ENCODE measurements around the gene BCL2L2.

Gene BCL2L2

GRCh38 chr14:23299211-23299957 is 7.2 kb upstream of the BCL2L2 start:
- in situ Hi-C loops (cut with HindIII; ENCODE audit: low sequenced_read_pairs) = no loop called here

DNA sequence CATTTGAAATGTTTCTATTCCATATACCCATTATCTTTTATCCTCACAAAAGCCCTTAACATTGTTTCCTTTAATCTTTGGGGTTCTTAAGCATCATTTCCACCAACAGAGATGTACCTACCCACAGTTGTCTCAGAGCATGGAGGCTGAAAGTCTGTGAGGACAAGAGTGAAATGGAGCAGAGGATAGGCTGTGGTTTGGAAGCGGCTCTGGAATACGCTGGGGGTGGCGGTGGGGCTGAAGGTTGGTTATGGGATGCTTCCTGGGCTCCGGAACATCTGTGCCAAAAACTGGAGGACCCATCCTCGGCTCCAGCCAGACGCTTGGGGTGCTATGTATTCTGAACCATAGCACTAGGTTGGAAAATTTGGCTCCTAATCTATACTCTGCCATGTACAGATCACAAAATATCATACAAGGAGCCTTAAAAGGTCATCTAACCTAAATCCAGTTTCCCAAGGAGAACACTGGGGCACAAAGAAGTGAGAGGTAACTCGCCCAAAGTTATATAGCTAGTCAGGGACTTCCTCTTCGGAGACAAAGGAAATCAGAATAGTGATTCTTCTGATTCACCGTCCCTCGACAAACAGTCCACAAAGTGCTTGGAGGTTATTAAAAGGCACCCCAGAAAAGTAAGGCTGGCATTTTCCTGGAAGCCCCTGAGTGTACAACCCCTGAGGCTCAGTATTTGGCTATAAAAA is 6.5 kb upstream of the BCL2L2 start:
- in situ Hi-C loops (cut with HindIII; ENCODE audit: low sequenced_read_pairs) = no loop called here

- in situ Hi-C loops (cut with HindIII; ENCODE audit: low sequenced_read_pairs) = no loop called here
Measured at GRCh38 chr14:23300687-23301223, 5.9 kb upstream of the BCL2L2 start.

DNA sequence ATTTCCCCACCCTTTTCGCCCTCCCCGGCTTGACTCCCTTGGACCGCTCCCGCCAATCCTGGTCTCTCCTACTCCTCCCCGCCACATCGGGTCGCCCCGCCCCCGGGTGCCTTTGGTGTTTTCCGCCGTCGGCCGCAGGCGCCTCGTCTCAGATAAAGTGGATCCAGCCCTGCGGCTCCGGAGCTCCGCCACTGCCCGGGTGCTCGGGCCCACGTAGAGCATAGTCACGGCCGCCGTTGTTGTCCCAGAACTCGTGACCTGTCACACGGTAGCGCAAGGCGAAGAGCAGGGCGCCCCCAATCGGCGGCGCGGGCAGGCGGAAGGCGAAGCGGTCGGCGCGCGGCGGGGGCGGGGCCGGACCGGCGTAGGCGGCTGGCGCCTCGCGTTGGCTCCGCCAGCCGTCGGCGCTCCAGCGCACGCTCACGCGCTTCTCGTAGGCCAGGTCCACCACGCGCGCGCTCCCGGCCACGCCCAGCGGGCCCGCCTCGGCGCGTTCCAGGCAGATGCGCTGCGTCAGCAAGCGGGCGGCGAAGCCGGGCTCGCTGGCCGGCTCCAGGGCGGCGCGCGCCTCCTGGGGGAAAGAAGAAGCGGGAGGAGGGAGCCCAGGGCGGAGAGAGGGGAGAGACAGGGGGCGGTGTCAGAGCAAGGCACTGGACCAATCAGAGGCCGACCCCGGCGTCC is 5.2 kb upstream of the BCL2L2 start:
- in situ Hi-C loops (cut with HindIII; ENCODE audit: low sequenced_read_pairs) = no loop called here

DNA sequence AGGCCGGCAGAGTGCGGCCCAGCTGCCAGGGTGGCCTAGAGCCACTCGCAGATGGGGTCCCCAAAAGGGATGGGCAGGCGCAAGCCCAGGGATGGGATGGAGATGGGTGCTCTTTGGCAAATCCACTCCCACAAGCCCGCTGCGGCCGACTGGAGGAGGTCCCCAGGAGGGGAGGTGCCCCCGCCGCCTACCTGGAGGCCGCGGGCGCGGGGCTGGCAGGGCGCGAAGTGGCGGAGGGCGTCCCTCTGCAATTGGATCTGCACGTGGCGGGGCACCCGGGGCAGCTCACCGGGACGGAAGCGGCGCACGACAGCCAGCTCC is 4.7 kb upstream of the BCL2L2 start:
- in situ Hi-C loops (cut with HindIII; ENCODE audit: low sequenced_read_pairs) = no loop called here

DNA sequence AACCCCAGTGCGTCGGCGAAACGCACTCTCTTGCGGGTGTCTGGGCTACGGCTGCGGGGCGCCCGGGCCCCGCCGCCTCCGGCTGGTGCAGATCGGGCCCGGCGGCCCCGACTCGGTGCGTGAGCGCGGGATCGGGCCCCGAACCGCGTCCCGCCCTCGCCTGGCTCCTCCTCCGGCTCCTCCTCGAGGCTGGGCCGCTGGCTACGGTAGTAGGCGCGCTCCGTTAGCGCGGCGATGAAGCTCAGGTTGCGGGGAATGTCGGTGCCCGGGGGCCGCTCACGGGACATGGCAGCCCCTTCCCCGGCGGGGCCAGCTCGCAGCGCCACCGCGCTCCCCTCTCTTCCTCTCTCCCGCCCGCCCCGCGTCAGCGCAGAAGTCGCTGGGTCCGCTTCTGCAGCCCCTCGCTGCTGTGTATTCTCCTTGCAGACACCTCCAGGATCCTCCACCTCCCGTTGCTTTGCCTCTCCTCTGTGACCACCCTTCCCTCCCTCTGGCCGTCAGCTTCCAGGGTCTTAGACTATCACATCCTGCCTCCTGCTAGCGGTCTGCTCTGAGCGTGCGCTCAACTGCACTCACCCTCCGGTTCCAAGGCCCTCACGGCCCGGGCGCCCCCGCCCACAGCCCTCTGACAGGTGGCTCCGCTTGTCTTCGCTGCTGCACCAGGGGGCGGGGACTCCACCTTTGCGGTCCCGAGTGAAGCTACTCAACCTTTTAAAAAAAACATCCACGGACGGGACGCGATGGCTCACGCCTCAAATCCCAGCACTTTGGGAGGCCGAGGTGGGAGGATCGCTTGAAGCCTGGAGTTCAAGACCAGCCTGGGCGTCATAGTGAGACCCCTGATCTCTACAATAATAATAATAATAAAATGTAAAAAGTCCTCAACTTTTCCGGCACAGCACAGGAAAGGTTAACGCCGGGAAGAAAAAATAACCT is 4.1 kb upstream of the BCL2L2 start, which contains the start of gene PPP1R3E:
Gene PPP1R3E, minus strand, starts transcription at position 570 of the 936 bp plus-strand sequence. Its CDS starts 283 bp downstream, at position 287.
- in situ Hi-C loops (cut with HindIII; ENCODE audit: low sequenced_read_pairs) = no loop called here

DNA sequence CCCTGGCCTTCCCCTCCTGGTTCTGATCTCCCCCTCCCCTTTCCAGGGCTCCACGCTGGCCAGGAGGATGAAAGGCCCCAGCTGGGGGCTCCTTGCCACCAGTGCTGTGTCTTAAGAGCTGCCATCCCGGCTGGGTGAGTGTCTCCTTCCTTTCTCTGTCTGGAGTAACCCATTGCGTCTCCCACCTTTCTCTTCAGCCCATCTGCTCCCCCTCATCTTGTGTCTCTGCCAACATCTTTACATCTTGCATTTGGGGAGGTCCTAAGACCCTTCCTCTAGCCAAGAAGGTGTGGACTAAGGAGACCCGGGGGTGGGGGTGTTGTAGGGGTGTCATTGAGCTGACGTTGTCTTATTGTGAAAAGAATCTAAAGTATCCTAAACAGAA is 505 bp downstream of the BCL2L2 start:
- in situ Hi-C loops (cut with HindIII; ENCODE audit: low sequenced_read_pairs) = no loop called here

GRCh38 chr14:23307687-23308644 is 1.3 kb downstream of the BCL2L2 start:
- in situ Hi-C loops (cut with HindIII; ENCODE audit: low sequenced_read_pairs) = no loop called here

DNA sequence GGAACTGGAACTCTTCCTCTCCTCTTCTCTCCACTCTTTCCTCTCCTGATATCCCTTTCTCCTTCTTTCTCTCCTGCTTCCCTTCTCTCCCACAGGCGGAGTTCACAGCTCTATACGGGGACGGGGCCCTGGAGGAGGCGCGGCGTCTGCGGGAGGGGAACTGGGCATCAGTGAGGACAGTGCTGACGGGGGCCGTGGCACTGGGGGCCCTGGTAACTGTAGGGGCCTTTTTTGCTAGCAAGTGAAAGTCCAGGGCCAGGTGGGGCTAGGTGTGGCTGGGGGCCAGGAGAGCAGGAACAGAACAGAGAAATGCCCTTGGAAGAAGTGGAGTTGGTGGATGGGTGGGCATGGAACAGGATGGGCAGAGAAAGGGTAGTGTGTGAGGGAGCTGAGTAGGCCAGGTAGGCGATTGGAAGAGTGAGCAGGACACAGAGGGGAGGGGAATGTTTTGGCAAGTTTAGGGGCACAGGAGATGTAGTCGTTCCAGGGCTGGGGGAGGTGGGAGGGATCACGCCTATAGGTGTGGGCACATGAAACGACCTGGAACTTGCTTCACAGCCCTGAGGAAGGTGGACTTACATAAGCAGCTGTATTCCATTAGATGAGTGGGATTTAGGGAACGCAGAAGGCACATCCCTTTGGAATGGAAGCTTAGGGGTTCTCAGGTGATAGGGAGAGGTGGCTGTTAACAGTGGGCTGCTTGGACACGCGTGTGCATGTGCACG is 2.2 kb downstream of the BCL2L2 start:
- in situ Hi-C loops (cut with HindIII; ENCODE audit: low sequenced_read_pairs) = no loop called here

GRCh38 chr14:23310546-23310945 is 3.9 kb downstream of the BCL2L2 start:
- in situ Hi-C loops (cut with HindIII; ENCODE audit: low sequenced_read_pairs) = no loop called here

- in situ Hi-C loops (cut with HindIII; ENCODE audit: low sequenced_read_pairs) = no loop called here
Measured at GRCh38 chr14:23316300-23316699, 9.7 kb downstream of the BCL2L2 start.

- in situ Hi-C loops (cut with HindIII; ENCODE audit: low sequenced_read_pairs) = no loop called here
Measured at GRCh38 chr14:23319746-23320583, 13.3 kb downstream of the BCL2L2 start.

DNA sequence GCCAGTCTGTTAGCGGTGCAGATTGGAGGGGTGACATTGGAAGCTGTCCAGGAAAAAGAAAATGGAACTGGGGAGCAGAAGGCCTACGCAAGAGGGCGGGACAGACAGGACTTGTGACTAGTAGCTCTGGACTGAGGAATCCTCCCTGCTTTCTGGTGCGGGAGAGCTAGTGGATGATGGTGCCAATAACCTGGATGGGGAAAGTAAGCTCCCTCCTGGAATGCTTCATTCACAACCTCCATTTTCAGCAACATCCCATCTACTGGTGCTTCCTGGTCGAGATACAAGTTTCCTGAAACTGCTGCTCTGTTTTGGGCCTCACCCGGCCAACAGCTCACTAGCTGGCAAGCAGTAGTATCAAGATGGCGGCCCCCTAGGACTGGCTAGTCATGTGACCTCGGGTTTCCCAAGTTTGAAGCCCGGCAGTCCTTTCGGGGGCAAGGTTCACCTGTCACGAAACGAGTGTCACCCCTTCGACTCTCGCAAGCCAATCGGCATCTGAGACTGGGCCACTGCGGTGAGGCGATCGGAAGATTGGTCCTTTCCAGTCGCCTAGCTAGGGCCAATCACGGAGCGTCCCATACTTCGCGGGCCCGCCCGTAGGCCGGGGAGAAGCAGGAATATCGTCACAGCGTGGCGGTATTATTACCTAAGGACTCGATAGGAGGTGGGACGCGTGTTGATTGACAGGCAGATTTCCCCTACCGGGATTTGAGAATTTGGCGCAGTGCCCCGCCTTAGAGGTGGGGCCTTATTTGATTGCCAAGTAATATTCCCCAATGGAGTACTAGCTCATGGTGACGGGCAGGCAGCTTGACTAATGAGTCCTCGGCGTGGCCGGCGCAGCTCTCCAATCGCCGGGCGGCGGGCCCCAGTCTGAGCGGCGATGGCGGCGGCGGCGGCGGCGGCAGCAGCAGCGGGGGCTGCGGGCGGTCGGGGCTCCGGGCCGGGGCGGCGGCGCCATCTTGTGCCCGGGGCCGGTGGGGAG is 14.2 kb downstream of the BCL2L2 start, which contains the start of gene PABPN1:
Gene PABPN1, plus strand, starts transcription at position 874 of the 988 bp plus-strand sequence. Its CDS starts 13 bp downstream, at position 887.
- in situ Hi-C loops (cut with HindIII; ENCODE audit: low sequenced_read_pairs) = no loop called here

DNA sequence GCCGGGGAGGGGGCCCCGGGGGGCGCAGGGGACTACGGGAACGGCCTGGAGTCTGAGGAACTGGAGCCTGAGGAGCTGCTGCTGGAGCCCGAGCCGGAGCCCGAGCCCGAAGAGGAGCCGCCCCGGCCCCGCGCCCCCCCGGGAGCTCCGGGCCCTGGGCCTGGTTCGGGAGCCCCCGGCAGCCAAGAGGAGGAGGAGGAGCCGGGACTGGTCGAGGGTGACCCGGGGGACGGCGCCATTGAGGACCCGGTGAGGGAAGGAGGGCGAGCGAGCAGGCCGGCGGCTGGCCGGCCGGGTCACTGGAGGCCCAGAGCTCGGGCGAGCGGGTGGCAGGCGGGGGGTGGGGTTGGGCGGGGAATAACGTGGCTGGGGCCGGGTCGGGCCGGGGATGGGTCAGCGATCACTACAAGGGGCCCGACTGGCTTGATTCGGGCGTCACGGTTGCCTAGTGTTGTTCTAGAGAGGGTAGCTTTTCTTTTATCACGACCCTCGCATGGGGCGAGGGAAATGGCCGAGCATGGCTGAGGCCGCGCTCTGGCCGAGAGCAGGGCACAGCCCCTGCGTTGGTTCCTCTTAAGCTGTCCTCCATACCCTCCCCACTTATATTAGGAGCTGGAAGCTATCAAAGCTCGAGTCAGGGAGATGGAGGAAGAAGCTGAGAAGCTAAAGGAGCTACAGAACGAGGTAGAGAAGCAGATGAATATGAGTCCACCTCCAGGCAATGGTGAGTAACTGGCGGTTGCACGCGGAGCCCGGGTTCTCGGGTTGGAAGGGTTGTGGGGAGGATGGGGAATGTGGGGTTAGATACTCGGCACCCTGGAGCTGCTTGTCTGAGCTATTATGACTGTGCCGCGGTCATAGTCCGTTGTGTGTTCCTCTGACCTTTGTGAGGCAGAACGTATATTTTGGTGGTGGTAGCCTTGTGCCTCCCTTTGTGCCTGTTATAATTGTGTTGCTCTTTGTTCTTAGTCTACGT is 15.2 kb downstream of the BCL2L2 start:
- in situ Hi-C loops (cut with HindIII; ENCODE audit: low sequenced_read_pairs) = no loop called here
